HepG2 (cell line): Measurements from ENCODE around the gene PDIA4.

ENCODE experiments used
- E2F1 ChIP-seq: sonication (generic); formaldehyde crosslinking; IDR thresholded peaks from 2 replicates; pipeline ENCODE4 v1.5.0; 2020; ENCODE audit warnings: missing genetic modification reagents
- HBP1 ChIP-seq: IDR thresholded peaks from 2 replicates; pipeline ENCODE4 v1.6.1; 2016; ENCODE audit warnings: low read depth, control low read depth
- POLR2A ChIP-seq, 2 experiments: IDR thresholded peaks; 2 replicates each; pipeline ENCODE4 v1.6.1; 2011; ENCODE audit warnings: low read depth in 2 of 2, low read length in 2 of 2, mild to moderate bottlenecking in 1 of 2, moderate library complexity in 1 of 2; ENCODE audit not compliant: insufficient read depth in 1 of 2
- SRY ChIP-seq: sonication (generic); formaldehyde crosslinking; IDR thresholded peaks from 2 replicates; pipeline ENCODE4 v1.8.0; 2022; ENCODE audit warnings: mild to moderate bottlenecking, missing genetic modification reagents
- ZNF264 ChIP-seq: sonication (generic); formaldehyde crosslinking; IDR thresholded peaks from 2 replicates; pipeline ENCODE4 v1.4.0; 2020; ENCODE audit warnings: missing genetic modification reagents
- ZNF768 ChIP-seq: sonication (generic); formaldehyde crosslinking; IDR thresholded peaks from 2 replicates; pipeline ENCODE4 v1.4.0; 2020; ENCODE audit warnings: missing genetic modification reagents
- ZNF781 ChIP-seq: sonication (generic); formaldehyde crosslinking; IDR thresholded peaks from 2 replicates; pipeline ENCODE4 v1.5.1; 2020; ENCODE audit warnings: borderline replicate concordance, mild to moderate bottlenecking, missing genetic modification reagents; ENCODE audit errors: not compliant biosample characterization

GRCh38 chr7:149003560-149004305, 24.6 kb downstream of the PDIA4 start:
- no peak for TF ChIP-seq SRY (CRISPR knock-in tag)
- TF ChIP-seq E2F1 (CRISPR knock-in tag), result no peak
- no peak for TF ChIP-seq ZNF781 (CRISPR knock-in tag)
- TF ChIP-seq ZNF264 (CRISPR knock-in tag), result no peak
- no peak for TF ChIP-seq POLR2A (IDR thresholded peaks at IDR 0.05; ENCODE audit: insufficient read depth in 1 of 2, low read depth in 2 of 2, low read length in 2 of 2)
- TF ChIP-seq HBP1, result no peak
- no peak for TF ChIP-seq ZNF768 (CRISPR knock-in tag)
